HEK293 (cell line): Measurements from ENCODE around the gene VEGFB.

Experiments
- GLIS1 ChIP-seq: fragments of 450-650 bp; formaldehyde crosslinking; IDR thresholded peaks from 2 replicates; pipeline ENCODE4 v1.5.1; 2016; ENCODE audit warnings: missing biosample characterization, missing genetic modification characterization
- GLIS2 ChIP-seq: fragments of 450-650 bp; formaldehyde crosslinking; IDR thresholded peaks from 2 replicates; pipeline ENCODE4 v1.5.1; 2016; ENCODE audit warnings: missing biosample characterization, missing genetic modification characterization
- KLF10 ChIP-seq: fragments of 450-650 bp; IDR thresholded peaks from 2 replicates; pipeline ENCODE4 v1.5.1; 2018; ENCODE audit warnings: missing biosample characterization, mild to moderate bottlenecking, missing genetic modification characterization
- KLF16 ChIP-seq: fragments of 450-650 bp; formaldehyde crosslinking; IDR thresholded peaks from 2 replicates; pipeline ENCODE4 v1.5.1; 2017; ENCODE audit warnings: missing biosample characterization, missing genetic modification characterization
- KLF9 ChIP-seq: fragments of 450-650 bp; formaldehyde crosslinking; IDR thresholded peaks from 2 replicates; pipeline ENCODE4 v1.5.1; 2016; ENCODE audit warnings: missing biosample characterization, missing genetic modification characterization, low read depth
- MYNN ChIP-seq: fragments of 450-650 bp; formaldehyde crosslinking; IDR thresholded peaks from 2 replicates; pipeline ENCODE4 v1.5.1; 2016; ENCODE audit warnings: missing biosample characterization, missing genetic modification characterization, borderline replicate concordance
- MZF1 ChIP-seq: fragments of 450-650 bp; formaldehyde crosslinking; IDR thresholded peaks from 2 replicates; pipeline ENCODE4 v1.5.1; 2017; ENCODE audit warnings: missing biosample characterization, missing genetic modification characterization, borderline replicate concordance
- PRDM1 ChIP-seq: fragments of 450-650 bp; formaldehyde crosslinking; IDR thresholded peaks from 2 replicates; pipeline ENCODE4; 2016; ENCODE audit warnings: missing biosample characterization, missing genetic modification characterization
- RBAK ChIP-seq: fragments of 450-650 bp; formaldehyde crosslinking; IDR thresholded peaks from 2 replicates; pipeline ENCODE4 v1.5.1; 2016; ENCODE audit warnings: missing biosample characterization, missing genetic modification characterization
- SETDB1 ChIP-seq: IDR thresholded peaks from one replicate; pipeline ENCODE4 v1.6.1; 2017; ENCODE audit warnings: mild to moderate bottlenecking, low read length, moderate library complexity, mixed read lengths; ENCODE audit not compliant: insufficient read length
- WT1 ChIP-seq: fragments of 450-650 bp; formaldehyde crosslinking; IDR thresholded peaks from 2 replicates; pipeline ENCODE4 v1.5.1; 2016; ENCODE audit warnings: missing biosample characterization, missing genetic modification characterization
- ZBTB17 ChIP-seq: fragments of 450-650 bp; formaldehyde crosslinking; IDR thresholded peaks from 2 replicates; pipeline ENCODE4 v1.5.1; 2016; ENCODE audit warnings: missing biosample characterization, missing genetic modification characterization
- ZBTB48 ChIP-seq: fragments of 450-650 bp; formaldehyde crosslinking; IDR thresholded peaks from 2 replicates; pipeline ENCODE4 v1.5.1; 2016; ENCODE audit warnings: missing biosample characterization, missing genetic modification characterization
- ZBTB7A ChIP-seq: fragments of 450-650 bp; formaldehyde crosslinking; IDR thresholded peaks from 2 replicates; pipeline ENCODE4 v1.5.1; 2016; ENCODE audit warnings: low read depth, missing biosample characterization, missing genetic modification characterization
- ZEB2 ChIP-seq: fragments of 450-650 bp; formaldehyde crosslinking; IDR thresholded peaks from 2 replicates; pipeline ENCODE4 v1.5.1; 2016; ENCODE audit warnings: missing biosample characterization, missing genetic modification characterization
- ZNF2 ChIP-seq: fragments of 450-650 bp; formaldehyde crosslinking; IDR thresholded peaks from 2 replicates; pipeline ENCODE4 v1.5.1; 2016; ENCODE audit warnings: missing biosample characterization, missing genetic modification characterization
- ZNF239 ChIP-seq: fragments of 450-650 bp; formaldehyde crosslinking; IDR thresholded peaks from 2 replicates; pipeline ENCODE4 v1.5.1; 2016; ENCODE audit warnings: missing biosample characterization, missing genetic modification characterization
- ZNF341 ChIP-seq: fragments of 450-650 bp; formaldehyde crosslinking; IDR thresholded peaks from 2 replicates; pipeline ENCODE4; 2016; ENCODE audit warnings: low read depth, missing biosample characterization, missing genetic modification characterization
- ZNF423 ChIP-seq: fragments of 450-650 bp; formaldehyde crosslinking; IDR thresholded peaks from 2 replicates; pipeline ENCODE4 v1.5.1; 2016; ENCODE audit warnings: missing biosample characterization, missing genetic modification characterization
- ZNF426 ChIP-seq: fragments of 450-650 bp; formaldehyde crosslinking; IDR thresholded peaks from 2 replicates; pipeline ENCODE4 v1.5.1; 2017; ENCODE audit warnings: missing biosample characterization, missing genetic modification characterization, mild to moderate bottlenecking, inconsistent platforms, moderate library complexity
- ZNF501 ChIP-seq: fragments of 450-650 bp; formaldehyde crosslinking; IDR thresholded peaks from 2 replicates; pipeline ENCODE4 v1.5.1; 2016; ENCODE audit warnings: missing biosample characterization, missing genetic modification characterization
- ZNF530 ChIP-seq: fragments of 450-650 bp; formaldehyde crosslinking; IDR thresholded peaks from 2 replicates; pipeline ENCODE4 v1.5.1; 2016; ENCODE audit warnings: low read depth, missing biosample characterization, missing genetic modification characterization
- ZNF660 ChIP-seq: fragments of 450-650 bp; IDR thresholded peaks from 2 replicates; pipeline ENCODE4 v1.5.1; 2018; ENCODE audit warnings: missing biosample characterization, mild to moderate bottlenecking, missing genetic modification characterization
- ZNF76 ChIP-seq: fragments of 450-650 bp; formaldehyde crosslinking; IDR thresholded peaks from 2 replicates; pipeline ENCODE4; 2016; ENCODE audit warnings: low read depth, missing biosample characterization, missing genetic modification characterization, borderline replicate concordance
- ZNF792 ChIP-seq: fragments of 450-650 bp; formaldehyde crosslinking; IDR thresholded peaks from 2 replicates; pipeline ENCODE4 v1.5.1; 2016; ENCODE audit warnings: missing biosample characterization, missing genetic modification characterization
- ZSCAN16 ChIP-seq: fragments of 450-650 bp; formaldehyde crosslinking; IDR thresholded peaks from 2 replicates; pipeline ENCODE4 v1.5.1; 2016; ENCODE audit warnings: missing biosample characterization, missing genetic modification characterization
- ZXDB ChIP-seq: fragments of 450-650 bp; formaldehyde crosslinking; IDR thresholded peaks from 2 replicates; pipeline ENCODE4 v1.5.1; 2016; ENCODE audit warnings: missing biosample characterization, missing genetic modification characterization
- TF ChIP-seq, protein P1 (sequence below): fragments of 450-650 bp; formaldehyde crosslinking; IDR thresholded peaks from 2 replicates; pipeline ENCODE4 v1.5.1; 2016; ENCODE audit warnings: missing biosample characterization, missing genetic modification characterization
- TF ChIP-seq, protein P2 (sequence below): fragments of 450-650 bp; formaldehyde crosslinking; optimal IDR thresholded peaks from 2 replicates; pipeline ENCODE3; 2016; ENCODE audit warnings: missing biosample characterization, mild to moderate bottlenecking, missing genetic modification characterization
- TF ChIP-seq, protein P3 (sequence below): fragments of 450-650 bp; formaldehyde crosslinking; IDR thresholded peaks from 2 replicates; pipeline ENCODE4 v1.5.1; 2016; ENCODE audit warnings: missing biosample characterization, missing genetic modification characterization, borderline replicate concordance
- TF ChIP-seq, protein P4 (sequence below): fragments of 450-650 bp; formaldehyde crosslinking; IDR thresholded peaks from 2 replicates; pipeline ENCODE4 v1.5.1; 2016; ENCODE audit warnings: missing biosample characterization, missing genetic modification characterization
- TF ChIP-seq, protein P5 (sequence below): fragments of 450-650 bp; formaldehyde crosslinking; IDR thresholded peaks from 2 replicates; pipeline ENCODE4 v1.5.1; 2016; ENCODE audit warnings: missing biosample characterization, missing genetic modification characterization

VEGFB gene

DNA sequence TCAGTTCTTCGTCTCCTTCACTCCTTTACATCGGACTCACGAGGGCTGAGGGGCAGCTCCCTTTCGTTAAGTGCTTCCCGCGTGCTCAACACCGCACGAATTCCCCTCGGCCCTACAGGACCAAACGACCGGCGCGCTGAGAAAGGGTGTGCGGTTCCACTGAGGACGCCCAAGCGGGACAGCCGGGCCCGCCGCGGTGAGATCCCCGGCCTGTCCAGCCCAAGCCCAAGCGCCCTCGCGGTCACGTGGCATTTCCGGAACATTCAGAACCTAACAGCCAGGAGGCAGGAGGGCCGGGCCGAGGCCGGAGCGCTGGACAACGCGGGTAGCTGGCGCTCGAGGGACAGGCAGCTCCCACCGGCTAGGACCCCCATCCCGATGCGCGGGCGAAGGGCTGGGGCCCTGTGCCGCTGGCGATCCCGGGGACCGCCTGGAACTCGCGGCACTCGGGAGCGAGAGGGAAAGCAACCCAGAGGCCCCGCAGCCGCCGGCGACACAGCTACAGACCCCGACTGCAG is 49.1 kb upstream of the VEGFB start (continued):
- peak; percentile 91 for TF ChIP-seq ZNF501 (tag by site-specific recombination)
- TF ChIP-seq ZNF239 (tag by site-specific recombination) = 0 out of 2 replicates have a peak, but pooled peaks have one; percentile 65
- TF ChIP-seq KLF9 (tag by site-specific recombination) = peak; percentile 55
- TF ChIP-seq, protein P1, sequence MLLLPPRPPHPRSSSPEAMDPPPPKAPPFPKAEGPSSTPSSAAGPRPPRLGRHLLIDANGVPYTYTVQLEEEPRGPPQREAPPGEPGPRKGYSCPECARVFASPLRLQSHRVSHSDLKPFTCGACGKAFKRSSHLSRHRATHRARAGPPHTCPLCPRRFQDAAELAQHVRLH (tag by site-specific recombination) = 0 out of 2 replicates have a peak, but pooled peaks have one; percentile 8
- TF ChIP-seq MYNN (tag by site-specific recombination) = no peak
- TF ChIP-seq ZEB2 (tag by site-specific recombination) = peak; percentile 65
- TF ChIP-seq SETDB1 = no peak
- TF ChIP-seq ZNF792 (tag by site-specific recombination) = 0 out of 2 replicates have a peak, but pooled peaks have one; percentile 43
- peak; percentile 63 for TF ChIP-seq WT1
- peak; percentile 93 for TF ChIP-seq ZNF2 (tag by site-specific recombination)
- TF ChIP-seq KLF10 (tag by site-specific recombination) = 0 out of 2 replicates have a peak, but pooled peaks have one; percentile 20
- TF ChIP-seq, protein P2, sequence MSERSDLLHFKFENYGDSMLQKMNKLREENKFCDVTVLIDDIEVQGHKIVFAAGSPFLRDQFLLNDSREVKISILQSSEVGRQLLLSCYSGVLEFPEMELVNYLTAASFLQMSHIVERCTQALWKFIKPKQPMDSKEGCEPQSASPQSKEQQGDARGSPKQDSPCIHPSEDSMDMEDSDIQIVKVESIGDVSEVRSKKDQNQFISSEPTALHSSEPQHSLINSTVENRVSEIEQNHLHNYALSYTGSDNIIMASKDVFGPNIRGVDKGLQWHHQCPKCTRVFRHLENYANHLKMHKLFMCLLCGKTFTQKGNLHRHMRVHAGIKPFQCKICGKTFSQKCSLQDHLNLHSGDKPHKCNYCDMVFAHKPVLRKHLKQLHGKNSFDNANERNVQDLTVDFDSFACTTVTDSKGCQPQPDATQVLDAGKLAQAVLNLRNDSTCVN (tag by site-specific recombination) = peak; percentile 65
- TF ChIP-seq MZF1 (tag by site-specific recombination) = no peak
- peak; percentile 91 for TF ChIP-seq ZNF660 (tag by site-specific recombination)
- peak; percentile 10; the same call in 1 of the 2 replicates for TF ChIP-seq ZBTB17
- TF ChIP-seq ZNF426 (tag by site-specific recombination) = no peak
- TF ChIP-seq PRDM1 (tag by site-specific recombination) = no peak
- peak; percentile 74 for TF ChIP-seq ZNF76 (tag by site-specific recombination)
- TF ChIP-seq, protein P3, sequence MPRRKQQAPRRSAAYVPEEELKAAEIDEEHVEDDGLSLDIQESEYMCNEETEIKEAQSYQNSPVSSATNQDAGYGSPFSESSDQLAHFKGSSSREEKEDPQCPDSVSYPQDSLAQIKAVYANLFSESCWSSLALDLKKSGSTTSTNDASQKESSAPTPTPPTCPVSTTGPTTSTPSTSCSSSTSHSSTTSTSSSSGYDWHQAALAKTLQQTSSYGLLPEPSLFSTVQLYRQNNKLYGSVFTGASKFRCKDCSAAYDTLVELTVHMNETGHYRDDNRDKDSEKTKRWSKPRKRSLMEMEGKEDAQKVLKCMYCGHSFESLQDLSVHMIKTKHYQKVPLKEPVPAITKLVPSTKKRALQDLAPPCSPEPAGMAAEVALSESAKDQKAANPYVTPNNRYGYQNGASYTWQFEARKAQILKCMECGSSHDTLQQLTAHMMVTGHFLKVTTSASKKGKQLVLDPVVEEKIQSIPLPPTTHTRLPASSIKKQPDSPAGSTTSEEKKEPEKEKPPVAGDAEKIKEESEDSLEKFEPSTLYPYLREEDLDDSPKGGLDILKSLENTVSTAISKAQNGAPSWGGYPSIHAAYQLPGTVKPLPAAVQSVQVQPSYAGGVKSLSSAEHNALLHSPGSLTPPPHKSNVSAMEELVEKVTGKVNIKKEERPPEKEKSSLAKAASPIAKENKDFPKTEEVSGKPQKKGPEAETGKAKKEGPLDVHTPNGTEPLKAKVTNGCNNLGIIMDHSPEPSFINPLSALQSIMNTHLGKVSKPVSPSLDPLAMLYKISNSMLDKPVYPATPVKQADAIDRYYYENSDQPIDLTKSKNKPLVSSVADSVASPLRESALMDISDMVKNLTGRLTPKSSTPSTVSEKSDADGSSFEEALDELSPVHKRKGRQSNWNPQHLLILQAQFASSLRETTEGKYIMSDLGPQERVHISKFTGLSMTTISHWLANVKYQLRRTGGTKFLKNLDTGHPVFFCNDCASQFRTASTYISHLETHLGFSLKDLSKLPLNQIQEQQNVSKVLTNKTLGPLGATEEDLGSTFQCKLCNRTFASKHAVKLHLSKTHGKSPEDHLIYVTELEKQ (tag by site-specific recombination) = no peak
- TF ChIP-seq ZXDB (tag by site-specific recombination) = peak; percentile 82
- TF ChIP-seq GLIS1 = 0 out of 2 replicates have a peak, but pooled peaks have one; percentile 10
- TF ChIP-seq ZSCAN16 (tag by site-specific recombination) = no peak
- TF ChIP-seq ZBTB48 = peak; percentile 70; the same call in 1 of the 2 replicates
- peak; percentile 35; the same call in 1 of the 2 replicates for TF ChIP-seq ZNF341 (tag by site-specific recombination)
- TF ChIP-seq ZNF423 (tag by site-specific recombination) = no peak
- no peak for TF ChIP-seq ZNF530
- TF ChIP-seq KLF16 (tag by site-specific recombination) = peak; percentile 72
- TF ChIP-seq, protein P4, sequence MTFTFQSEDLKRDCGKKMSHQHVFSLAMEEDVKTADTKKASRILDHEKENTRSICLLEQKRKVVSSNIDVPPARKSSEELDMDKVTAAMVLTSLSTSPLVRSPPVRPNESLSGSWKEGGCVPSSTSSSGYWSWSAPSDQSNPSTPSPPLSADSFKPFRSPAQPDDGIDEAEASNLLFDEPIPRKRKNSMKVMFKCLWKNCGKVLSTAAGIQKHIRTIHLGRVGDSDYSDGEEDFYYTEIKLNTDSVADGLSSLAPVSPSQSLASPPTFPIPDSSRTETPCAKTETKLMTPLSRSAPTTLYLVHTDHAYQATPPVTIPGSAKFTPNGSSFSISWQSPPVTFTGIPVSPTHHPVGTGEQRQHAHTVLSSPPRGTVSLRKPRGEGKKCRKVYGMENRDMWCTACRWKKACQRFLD (tag by site-specific recombination) = 0 out of 2 replicates have a peak, but pooled peaks have one; percentile 44
- TF ChIP-seq RBAK = no peak
- 0 out of 2 replicates have a peak, but pooled peaks have one; percentile 25 for TF ChIP-seq GLIS2
- TF ChIP-seq, protein P5, sequence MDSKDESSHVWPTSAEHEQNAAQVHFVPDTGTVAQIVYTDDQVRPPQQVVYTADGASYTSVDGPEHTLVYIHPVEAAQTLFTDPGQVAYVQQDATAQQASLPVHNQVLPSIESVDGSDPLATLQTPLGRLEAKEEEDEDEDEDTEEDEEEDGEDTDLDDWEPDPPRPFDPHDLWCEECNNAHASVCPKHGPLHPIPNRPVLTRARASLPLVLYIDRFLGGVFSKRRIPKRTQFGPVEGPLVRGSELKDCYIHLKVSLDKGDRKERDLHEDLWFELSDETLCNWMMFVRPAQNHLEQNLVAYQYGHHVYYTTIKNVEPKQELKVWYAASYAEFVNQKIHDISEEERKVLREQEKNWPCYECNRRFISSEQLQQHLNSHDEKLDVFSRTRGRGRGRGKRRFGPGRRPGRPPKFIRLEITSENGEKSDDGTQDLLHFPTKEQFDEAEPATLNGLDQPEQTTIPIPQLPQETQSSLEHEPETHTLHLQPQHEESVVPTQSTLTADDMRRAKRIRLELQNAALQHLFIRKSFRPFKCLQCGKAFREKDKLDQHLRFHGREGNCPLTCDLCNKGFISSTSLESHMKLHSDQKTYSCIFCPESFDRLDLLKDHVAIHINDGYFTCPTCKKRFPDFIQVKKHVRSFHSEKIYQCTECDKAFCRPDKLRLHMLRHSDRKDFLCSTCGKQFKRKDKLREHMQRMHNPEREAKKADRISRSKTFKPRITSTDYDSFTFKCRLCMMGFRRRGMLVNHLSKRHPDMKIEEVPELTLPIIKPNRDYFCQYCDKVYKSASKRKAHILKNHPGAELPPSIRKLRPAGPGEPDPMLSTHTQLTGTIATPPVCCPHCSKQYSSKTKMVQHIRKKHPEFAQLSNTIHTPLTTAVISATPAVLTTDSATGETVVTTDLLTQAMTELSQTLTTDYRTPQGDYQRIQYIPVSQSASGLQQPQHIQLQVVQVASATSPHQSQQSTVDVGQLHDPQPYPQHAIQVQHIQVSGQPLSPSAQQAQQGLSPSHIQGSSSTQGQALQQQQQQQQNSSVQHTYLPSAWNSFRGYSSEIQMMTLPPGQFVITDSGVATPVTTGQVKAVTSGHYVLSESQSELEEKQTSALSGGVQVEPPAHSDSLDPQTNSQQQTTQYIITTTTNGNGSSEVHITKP (tag by site-specific recombination) = peak; percentile 16; the same call in 1 of the 2 replicates
- TF ChIP-seq ZBTB7A (tag by site-specific recombination) = 0 out of 2 replicates have a peak, but pooled peaks have one; percentile 52
